HFF-Myc (cell line): ENCODE measurements around the gene TRIM32.

Experiments used
- DNase-seq: peaks from one replicate; pipeline ENCODE4 v3.0.0-alpha.2; 2011; ENCODE audit warnings: low read depth; ENCODE audit errors: extremely low read depth
- H3K4me3 ChIP-seq: replicated peaks from 2 replicates; pipeline ENCODE4 v1.5.1; 2011; ENCODE audit warnings: low read depth, mild to moderate bottlenecking, control low read depth, low read length
- TF ChIP-seq, protein P1 (sequence below): IDR thresholded peaks from 2 replicates; pipeline ENCODE4 v1.5.1; 2012; ENCODE audit warnings: mild to moderate bottlenecking, low read depth, low read length, control low read depth; ENCODE audit errors: missing control alignments

TRIM32 gene

DNA sequence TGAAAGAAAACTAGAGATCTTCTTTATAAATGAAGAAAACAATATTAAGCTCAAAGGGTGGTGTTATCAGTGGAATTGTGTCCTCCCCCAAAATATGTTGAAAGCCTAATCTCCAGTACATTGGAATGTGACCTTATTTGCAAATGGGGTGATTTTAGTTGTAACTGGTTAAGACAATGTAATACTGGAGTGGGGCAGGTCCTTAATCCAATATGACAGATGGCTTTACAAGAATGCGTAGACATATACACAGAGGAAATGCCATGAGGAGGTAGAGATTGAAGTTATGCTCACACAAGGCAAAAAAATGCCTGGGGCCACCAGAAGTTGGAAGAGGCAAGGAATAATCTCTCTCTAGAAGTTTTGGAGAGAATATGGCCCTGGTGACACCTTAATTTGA lies 13.7 kb upstream of the TRIM32 start:
- no peak for DNase-seq
- H3K4me3 ChIP-seq, result no peak overlapping the region
- TF ChIP-seq, protein P1, sequence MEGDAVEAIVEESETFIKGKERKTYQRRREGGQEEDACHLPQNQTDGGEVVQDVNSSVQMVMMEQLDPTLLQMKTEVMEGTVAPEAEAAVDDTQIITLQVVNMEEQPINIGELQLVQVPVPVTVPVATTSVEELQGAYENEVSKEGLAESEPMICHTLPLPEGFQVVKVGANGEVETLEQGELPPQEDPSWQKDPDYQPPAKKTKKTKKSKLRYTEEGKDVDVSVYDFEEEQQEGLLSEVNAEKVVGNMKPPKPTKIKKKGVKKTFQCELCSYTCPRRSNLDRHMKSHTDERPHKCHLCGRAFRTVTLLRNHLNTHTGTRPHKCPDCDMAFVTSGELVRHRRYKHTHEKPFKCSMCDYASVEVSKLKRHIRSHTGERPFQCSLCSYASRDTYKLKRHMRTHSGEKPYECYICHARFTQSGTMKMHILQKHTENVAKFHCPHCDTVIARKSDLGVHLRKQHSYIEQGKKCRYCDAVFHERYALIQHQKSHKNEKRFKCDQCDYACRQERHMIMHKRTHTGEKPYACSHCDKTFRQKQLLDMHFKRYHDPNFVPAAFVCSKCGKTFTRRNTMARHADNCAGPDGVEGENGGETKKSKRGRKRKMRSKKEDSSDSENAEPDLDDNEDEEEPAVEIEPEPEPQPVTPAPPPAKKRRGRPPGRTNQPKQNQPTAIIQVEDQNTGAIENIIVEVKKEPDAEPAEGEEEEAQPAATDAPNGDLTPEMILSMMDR, result no peak

DNA sequence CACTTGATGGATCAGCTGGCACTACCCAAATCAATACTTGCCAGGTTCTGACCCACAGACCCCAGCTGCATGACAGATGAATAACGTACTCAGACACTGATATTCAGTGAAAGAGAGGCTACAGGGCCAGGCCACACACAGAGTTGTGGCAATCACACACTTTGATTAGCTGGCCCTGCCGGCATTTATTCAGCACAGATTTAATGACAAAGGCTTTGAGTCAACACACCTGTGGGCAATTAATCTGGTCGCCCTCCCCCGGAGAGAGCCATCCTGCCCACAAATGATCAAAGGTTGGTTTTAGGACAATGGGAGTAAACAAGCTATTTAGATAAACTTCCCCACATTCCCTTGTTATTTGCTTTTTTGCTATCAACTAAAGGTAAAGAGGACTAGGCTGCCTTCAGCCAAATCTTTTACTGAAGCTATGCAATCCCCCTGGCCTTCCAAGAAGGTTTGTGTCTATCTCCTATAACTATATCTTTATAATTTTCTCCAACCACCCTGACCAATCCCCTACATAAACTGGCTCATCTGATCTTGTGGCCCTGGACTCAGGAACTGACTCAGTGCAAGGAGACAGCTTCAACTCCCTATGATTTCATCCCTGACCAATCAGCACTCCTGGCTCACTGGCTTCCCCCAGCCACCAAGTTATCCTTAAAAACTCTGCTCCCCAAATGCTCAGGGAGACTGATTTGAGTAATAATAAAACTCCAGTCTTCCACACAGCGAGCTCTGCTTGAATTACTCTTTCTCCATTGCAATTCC lies 12.7 kb upstream of the TRIM32 start:
- no peak for DNase-seq
- no peak overlapping the region for H3K4me3 ChIP-seq
- TF ChIP-seq, protein P1, result no peak

DNA sequence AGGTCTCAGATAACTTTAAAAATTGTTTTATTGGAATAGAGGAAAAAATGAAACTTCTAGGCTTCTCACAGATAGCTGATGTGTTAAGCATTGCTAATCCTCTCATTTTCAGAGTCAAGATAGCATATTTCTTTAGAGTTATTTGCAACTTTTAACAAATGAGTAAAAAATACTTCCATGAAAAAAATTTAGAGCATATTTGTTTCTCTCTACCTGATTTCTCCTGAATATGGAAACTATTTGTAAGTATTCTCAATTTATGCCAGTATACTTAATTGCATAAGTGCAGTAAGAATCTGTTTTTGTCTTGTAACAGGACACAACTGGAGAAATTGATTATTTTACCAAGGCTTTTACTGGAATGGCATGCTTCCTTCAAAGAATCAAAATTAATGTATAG lies 3.6 kb upstream of the TRIM32 start:
- DNase-seq, result no peak
- no peak overlapping the region for H3K4me3 ChIP-seq
- TF ChIP-seq, protein P1, result no peak

DNA sequence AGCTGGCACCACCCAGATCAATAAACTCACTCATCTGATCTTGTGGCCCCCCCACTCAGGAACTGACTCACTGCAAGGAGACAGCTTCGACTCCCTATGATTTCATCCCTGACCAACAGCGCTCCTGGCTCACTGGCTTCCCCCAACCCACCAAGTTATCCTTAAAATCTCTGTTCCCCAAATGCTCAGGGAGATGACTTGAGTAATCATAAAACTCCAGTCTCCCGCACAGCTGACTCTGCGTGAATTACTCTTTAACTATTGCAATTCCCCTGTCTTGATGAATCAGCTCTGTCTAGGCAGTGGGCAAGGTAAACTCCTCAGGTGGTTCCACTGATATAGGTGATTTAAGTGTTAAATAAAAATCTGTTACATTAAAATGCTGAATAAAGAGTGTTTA lies 1.9 kb upstream of the TRIM32 start:
- no peak overlapping the region for H3K4me3 ChIP-seq
- DNase-seq, result no peak
- TF ChIP-seq, protein P1, result no peak

DNA sequence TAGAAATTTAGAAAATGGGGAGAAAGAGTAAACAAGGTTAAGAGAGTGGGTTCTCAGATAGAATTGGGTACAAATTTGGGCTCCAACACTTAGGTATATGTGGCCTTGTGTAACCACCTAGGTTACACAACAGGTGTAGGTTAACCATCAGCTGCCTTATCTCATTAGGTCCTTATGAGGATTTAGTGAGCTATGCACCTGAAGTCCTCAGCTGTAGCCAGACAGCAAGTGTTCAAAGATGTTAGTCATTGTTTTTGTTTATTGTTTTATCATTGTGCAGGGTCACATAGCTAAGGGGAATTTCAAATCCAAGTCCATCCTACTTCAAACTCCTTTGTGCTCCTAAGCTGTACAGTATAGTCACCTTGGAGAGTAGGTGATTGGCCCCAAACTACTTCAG lies 970 bp upstream of the TRIM32 start:
- no peak for DNase-seq
- TF ChIP-seq, protein P1, result no peak
- H3K4me3 ChIP-seq, result peak overlapping the region; percentile 86

DNA sequence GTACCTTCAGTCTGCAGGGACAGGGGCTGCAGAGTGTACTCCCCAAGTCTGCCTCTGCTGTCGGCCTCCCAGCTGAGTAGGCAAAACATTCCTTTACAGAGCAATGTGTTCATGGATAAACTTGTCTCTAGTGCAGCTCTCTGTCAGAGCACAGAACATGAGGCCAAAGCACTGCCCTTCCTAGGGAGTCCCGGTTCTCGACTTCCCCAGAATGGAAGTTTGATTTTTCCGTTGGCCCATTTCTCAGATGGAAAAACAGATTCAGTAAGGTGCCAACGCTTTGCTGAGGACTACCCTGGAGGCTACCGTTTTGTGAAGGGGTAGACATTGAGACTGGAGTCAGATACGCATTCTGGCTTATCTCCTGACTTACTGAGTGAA lies 422 bp upstream of the TRIM32 start:
- DNase-seq, result no peak
- TF ChIP-seq, protein P1, result no peak
- H3K4me3 ChIP-seq, result peak overlapping the region; percentile 86

DNA sequence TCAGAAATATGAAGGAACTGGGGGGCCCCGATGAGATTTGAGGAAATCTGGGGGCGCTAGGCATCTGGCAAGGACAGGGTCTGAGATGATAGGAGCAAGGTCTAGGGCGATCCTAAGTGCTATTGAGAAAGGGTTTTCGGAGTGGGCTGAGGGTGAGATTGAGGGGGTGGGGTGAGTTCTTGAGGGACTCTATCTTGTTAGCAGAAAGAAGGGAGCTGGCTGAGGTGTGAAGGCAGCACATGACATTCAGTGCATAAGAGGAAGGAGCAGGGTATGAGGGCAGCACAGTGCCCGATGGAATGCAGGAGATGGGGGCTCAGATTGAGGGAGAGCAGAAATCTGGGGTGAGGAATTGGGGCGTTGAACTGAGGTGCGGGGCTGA lies 640 bp downstream of the TRIM32 start:
- H3K4me3 ChIP-seq, result peak overlapping the region; percentile 86
- TF ChIP-seq, protein P1, result no peak
- DNase-seq, result no peak
